Measurements from ENCODE around the gene DBF4. TPM values are rescaled to one million over a fixed set of nuclear protein-coding genes. Genes with fewer than 3 reads are reported as not detected.

The DBF4 gene
- total and polyA plus RNA-seq, 10 of the 15 experiments (the other 5 are each of a cell fraction or from before 2014, with no cell fraction given), result 29.3 to 89.8 (median 62.4) TPM

GRCh38 chr7:87933953-87934698 lies 57.8 kb downstream of the DBF4 start, which contains the start of gene ADAM22 (continued):
- TF ChIP-seq CEBPZ (IDR thresholded peaks at IDR 0.05; ENCODE audit: low read depth, low read length), result no peak
- no peak for TF ChIP-seq TBL1XR1 (IDR thresholded peaks at IDR 0.05; ENCODE audit: low read depth, low read length)
- peak; percentile 66; the same call in 1 of the 2 replicates for TF ChIP-seq SMAD5 (IDR thresholded peaks at IDR 0.05; ENCODE audit: low read depth)
- TF ChIP-seq NFYA (IDR thresholded peaks at IDR 0.05; ENCODE audit: borderline replicate concordance, low read depth, low read length), result no peak
- no peak; the same call in 1 of the 2 replicates for TF ChIP-seq RAD51 (IDR thresholded peaks at IDR 0.05)
- TF ChIP-seq MYC (IDR thresholded peaks at IDR 0.05; ENCODE audit: insufficient read depth, insufficient read length, insufficient replicate concordance, low read length, severe bottlenecking), result no peak
- TF ChIP-seq SP1 (IDR thresholded peaks at IDR 0.05; ENCODE audit: low read depth, low read length), result no peak
- no peak for TF ChIP-seq SREBF2 (IDR thresholded peaks at IDR 0.05; ENCODE audit: low read length)
- TF ChIP-seq MTA2 (IDR thresholded peaks at IDR 0.05; ENCODE audit: low read depth), result no peak
- no peak for TF ChIP-seq WRNIP1 (IDR thresholded peaks at IDR 0.05; ENCODE audit: borderline replicate concordance, low read depth, low read length)
- no peak for TF ChIP-seq MTA3 (IDR thresholded peaks at IDR 0.05; ENCODE audit: borderline replicate concordance, low read length)
- TF ChIP-seq NR2C1 (IDR thresholded peaks at IDR 0.05), result peak; percentile 67; the same call in 1 of the 2 replicates
- peak; percentile 92 for TF ChIP-seq SMARCA5 (IDR thresholded peaks at IDR 0.05)
- TF ChIP-seq STAT3 (IDR thresholded peaks at IDR 0.05; ENCODE audit: low read depth, low read length), result no peak
- no peak for TF ChIP-seq SMAD1 (IDR thresholded peaks at IDR 0.05; ENCODE audit: low read depth, partially characterized antibody)
- TF ChIP-seq ATF2 (IDR thresholded peaks at IDR 0.05; ENCODE audit: low read length), result no peak
- peak; percentile 87 for TF ChIP-seq NKRF (conservative IDR thresholded peaks at IDR 0.05)
- TF ChIP-seq RELA (IDR thresholded peaks at IDR 0.05; ENCODE audit: borderline replicate concordance, partially characterized antibody), result peak; percentile 70
- no peak for TF ChIP-seq IRF4 (IDR thresholded peaks at IDR 0.05; ENCODE audit: low read depth, low read length)
- peak; percentile 26; the same call in 1 of the 2 replicates for TF ChIP-seq MEF2A (IDR thresholded peaks at IDR 0.05; ENCODE audit: insufficient read depth, low read depth, low read length)
- TF ChIP-seq POLR2AphosphoS2 (IDR thresholded peaks at IDR 0.05; ENCODE audit: low read depth, low read length), result peak; percentile 62; the same call in 1 of the 2 replicates
- peak; percentile 77; the same call in 1 of the 2 replicates for TF ChIP-seq YY1 (IDR thresholded peaks at IDR 0.05; ENCODE audit: low read depth, low read length)
- peak; percentile 6; the same call in 1 of the 2 replicates for TF ChIP-seq USF2 (IDR thresholded peaks at IDR 0.05; ENCODE audit: borderline replicate concordance, low read depth, low read length)
- peak; percentile 79; the same call in 1 of the 2 replicates for TF ChIP-seq TARDBP (IDR thresholded peaks at IDR 0.05; ENCODE audit: borderline replicate concordance)

All from GM12878 (cell line).